Fibroblast of the aortic adventitia (primary cell): ENCODE measurements around the gene SLC25A28. TPM values are rescaled to one million over a fixed set of nuclear protein-coding genes. Genes with fewer than 3 reads are reported as not detected.

Experiments used
- DNase-seq: peaks from one replicate; pipeline ENCODE4 v3.0.0-alpha.2; 2010; ENCODE audit warnings: low read depth
- H3K4me3 ChIP-seq: 2 replicates; pipeline ENCODE4 v1.5.1; 2011; ENCODE audit warnings: low read depth, mild to moderate bottlenecking, control low read depth, low read length, moderate library complexity
- total RNA-seq: library from RNA; depleted of rRNA; stranded (reverse); fragments of >200 nt; gene quantifications from 2 replicates; pipeline ENCODE4 v1.2.3, GENCODE V29; 2012; ENCODE audit warnings: low replicate concordance
- TF ChIP-seq, protein P1 (sequence below): IDR thresholded peaks from 2 replicates; pipeline ENCODE4 v1.5.1; 2011; ENCODE audit warnings: mild to moderate bottlenecking, low read length, control low read depth, inconsistent platforms; ENCODE audit not compliant: insufficient read depth

The SLC25A28 gene
- total RNA-seq, 1 donor = 20.9 TPM

- TF ChIP-seq, protein P1, sequence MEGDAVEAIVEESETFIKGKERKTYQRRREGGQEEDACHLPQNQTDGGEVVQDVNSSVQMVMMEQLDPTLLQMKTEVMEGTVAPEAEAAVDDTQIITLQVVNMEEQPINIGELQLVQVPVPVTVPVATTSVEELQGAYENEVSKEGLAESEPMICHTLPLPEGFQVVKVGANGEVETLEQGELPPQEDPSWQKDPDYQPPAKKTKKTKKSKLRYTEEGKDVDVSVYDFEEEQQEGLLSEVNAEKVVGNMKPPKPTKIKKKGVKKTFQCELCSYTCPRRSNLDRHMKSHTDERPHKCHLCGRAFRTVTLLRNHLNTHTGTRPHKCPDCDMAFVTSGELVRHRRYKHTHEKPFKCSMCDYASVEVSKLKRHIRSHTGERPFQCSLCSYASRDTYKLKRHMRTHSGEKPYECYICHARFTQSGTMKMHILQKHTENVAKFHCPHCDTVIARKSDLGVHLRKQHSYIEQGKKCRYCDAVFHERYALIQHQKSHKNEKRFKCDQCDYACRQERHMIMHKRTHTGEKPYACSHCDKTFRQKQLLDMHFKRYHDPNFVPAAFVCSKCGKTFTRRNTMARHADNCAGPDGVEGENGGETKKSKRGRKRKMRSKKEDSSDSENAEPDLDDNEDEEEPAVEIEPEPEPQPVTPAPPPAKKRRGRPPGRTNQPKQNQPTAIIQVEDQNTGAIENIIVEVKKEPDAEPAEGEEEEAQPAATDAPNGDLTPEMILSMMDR = no peak
- no peak overlapping the region for H3K4me3 ChIP-seq
- no peak for DNase-seq
These were observed 29.4 kb downstream of the SLC25A28 start for GRCh38 chr10:99590799-99591198.

GRCh38 chr10:99583687-99584086, 36.6 kb downstream of the SLC25A28 start:
- DNase-seq = no peak

GRCh38 chr10:99582255-99582770, 37.9 kb downstream of the SLC25A28 start:
- no peak for DNase-seq
- TF ChIP-seq, protein P1 = no peak
- no peak overlapping the region for H3K4me3 ChIP-seq

More at GRCh38 chr10:99583687-99584086, 36.6 kb downstream of the SLC25A28 start:
- H3K4me3 ChIP-seq = no peak overlapping the region
- TF ChIP-seq, protein P1 = no peak

DNA sequence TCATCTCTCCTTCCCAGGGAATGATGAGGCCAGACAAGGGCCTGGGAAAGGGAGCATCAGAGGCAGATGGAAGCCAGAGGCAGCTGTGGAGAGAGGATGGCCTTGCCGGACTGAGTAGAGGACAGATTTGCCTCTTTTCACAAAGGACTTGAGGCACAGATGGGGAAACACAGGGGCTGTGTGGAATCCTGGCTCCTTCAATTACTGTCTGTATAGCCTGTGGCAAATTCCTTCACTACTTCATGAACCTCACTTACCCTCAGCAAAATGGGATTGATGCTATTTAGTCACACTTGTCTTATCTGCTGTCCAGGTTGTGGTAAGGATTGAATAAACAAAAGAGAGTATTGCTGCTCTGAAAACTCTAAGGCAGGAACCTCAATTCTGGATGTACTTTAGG, 40.3 kb downstream of the SLC25A28 start:
- TF ChIP-seq, protein P1 = no peak
- no peak overlapping the region for H3K4me3 ChIP-seq
- DNase-seq = no peak

GRCh38 chr10:99573790-99574189, 46.4 kb downstream of the SLC25A28 start:
- TF ChIP-seq, protein P1 = no peak
- no peak for DNase-seq

GRCh38 chr10:99571816-99572215, 48.4 kb downstream of the SLC25A28 start:
- TF ChIP-seq, protein P1 = no peak
- no peak overlapping the region for H3K4me3 ChIP-seq
- DNase-seq = no peak

More at GRCh38 chr10:99573790-99574189, 46.4 kb downstream of the SLC25A28 start:
- H3K4me3 ChIP-seq = no peak overlapping the region

DNA sequence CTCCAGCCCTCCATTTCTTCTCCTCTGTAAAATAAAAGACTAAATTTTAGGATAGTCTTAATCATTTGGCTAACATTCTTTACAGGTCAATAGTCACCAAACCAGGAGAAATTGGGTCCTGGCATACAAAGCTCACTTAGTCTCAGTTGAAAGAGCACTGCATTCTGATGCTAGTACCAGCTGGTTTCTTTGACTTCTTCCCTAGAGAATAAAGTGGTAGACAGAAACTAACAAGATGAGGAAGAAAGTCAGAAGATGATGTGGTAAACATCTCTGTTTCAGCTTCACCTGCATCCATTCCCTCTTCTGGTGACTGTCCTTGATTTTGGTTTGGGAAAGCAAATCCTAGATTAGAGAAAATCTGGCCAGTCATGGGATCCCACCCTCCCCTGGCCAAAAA, 50.3 kb downstream of the SLC25A28 start:
- no peak overlapping the region for H3K4me3 ChIP-seq

More for the DNA sequence above, 50.3 kb downstream of the SLC25A28 start:
- TF ChIP-seq, protein P1 = no peak
- DNase-seq = no peak
